IPS DF 19.7 (cell line): ENCODE data around the gene RBM33.
"Not testable (repeated sequence)": the region's sequence is repeated elsewhere in the genome, so short reads cannot be mapped to it uniquely, and the experiment has no call there.

Experiments
- DNase-seq: peaks from one replicate; pipeline ENCODE4 v3.0.0-alpha.2; 2013; ENCODE audit warnings: low read depth, low spot score

Gene RBM33

DNA sequence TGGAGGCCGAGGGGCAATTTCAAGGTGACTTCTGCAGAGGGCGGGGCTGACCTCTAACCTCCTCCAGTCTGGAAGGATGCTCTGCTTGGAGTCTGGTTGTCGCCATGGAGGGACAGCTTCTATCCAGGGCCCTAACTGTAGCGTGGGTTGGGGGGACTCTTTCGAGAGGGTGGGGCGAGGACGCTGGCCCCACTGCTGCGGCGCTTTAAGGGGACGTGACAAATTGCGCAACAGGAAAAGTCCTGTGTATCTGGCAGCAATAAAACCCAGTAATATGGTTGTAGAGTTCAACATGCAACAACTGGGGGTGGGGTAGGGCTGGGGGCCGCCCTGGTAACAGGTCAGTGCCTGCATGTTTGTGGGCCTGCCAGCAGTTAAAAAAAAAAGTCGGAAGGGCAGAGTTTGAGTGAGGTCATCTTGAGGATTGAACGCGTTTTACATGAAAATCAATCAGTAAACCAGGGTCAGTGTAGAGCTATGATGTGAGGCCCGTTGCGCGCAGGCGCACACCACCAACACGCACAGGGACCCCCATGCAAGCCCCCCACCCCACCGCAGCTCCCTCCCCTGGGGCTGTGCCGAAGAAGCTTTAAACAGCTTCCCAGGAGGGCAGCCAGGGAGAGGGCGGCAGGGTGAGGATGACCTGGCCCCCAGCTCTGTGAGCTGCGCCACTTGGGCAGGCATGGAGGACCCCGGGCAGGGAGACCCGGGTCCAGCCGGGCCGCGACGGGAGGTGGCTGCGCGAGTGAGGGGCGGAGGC lies 163.5 kb downstream of the RBM33 start:
- no peak for DNase-seq

DNA sequence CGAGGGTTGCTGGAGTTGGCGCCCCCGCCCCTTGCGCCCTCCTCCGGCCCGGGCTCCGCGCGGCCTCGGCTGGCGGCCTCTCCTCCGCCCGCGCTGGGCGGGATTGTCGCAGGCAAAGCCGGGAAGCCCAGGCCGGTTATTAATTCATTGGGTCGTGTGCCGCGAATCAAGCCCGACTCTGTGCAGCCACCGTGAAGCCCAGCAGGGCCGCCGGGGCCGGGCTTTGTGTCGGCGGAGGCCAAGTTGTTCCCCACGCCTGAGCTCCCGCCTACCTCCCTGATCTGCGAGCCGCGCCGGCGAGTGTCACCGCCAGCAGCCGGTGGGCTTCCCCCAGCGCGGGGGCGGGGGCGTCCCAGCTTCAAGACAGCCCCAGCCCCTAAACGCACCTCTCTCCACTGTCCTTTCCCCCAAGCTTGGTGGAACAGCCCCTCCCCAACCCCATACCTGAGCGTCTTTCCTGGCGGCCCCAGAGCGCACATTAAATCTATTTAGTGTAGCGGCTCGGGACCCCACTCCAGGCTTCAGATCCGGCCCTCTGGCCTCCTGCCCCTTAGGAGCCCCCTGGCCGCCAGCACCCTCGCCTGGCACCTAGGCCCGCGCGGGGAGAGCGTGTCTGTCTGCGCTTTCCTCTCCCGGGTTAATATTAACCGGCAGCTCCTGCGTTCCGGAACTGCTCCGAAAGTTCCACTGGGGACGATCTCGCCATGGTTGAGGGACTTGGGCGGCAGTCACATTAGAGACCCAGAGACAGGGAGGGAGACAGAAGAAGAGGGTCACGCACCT lies 164.3 kb downstream of the RBM33 start:
- no peak for DNase-seq

DNA sequence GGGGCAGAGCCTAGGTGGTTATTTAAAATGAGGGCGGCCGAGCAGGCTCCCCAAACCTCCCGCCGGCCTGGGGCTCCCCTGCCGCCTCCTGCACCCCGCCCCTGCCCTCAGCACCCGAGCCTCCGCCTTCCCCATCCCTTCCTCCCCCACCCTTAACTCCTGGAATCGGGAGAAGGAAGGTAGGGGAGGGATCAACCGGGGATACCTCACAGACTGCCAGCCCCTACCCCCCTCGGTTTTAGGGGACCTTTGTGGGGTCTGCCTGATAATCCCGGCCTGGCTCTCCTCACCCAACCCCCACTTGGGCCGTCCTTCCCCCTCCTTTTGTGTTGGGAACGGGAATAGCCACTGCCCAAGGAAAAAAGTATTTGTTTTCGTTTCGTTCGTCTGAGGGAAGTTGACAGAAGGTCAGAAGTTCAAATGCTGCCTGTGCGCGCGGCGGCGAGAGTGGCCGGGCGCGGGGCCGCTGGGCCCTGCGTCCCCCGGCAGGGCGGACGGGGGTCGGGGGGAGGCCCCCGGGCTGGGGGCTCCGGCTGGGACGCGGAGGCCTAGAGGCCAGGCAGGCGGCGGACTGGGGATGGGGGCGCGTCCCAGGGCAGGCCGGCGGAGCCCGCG lies 165.0 kb downstream of the RBM33 start:
- no peak for DNase-seq

DNA sequence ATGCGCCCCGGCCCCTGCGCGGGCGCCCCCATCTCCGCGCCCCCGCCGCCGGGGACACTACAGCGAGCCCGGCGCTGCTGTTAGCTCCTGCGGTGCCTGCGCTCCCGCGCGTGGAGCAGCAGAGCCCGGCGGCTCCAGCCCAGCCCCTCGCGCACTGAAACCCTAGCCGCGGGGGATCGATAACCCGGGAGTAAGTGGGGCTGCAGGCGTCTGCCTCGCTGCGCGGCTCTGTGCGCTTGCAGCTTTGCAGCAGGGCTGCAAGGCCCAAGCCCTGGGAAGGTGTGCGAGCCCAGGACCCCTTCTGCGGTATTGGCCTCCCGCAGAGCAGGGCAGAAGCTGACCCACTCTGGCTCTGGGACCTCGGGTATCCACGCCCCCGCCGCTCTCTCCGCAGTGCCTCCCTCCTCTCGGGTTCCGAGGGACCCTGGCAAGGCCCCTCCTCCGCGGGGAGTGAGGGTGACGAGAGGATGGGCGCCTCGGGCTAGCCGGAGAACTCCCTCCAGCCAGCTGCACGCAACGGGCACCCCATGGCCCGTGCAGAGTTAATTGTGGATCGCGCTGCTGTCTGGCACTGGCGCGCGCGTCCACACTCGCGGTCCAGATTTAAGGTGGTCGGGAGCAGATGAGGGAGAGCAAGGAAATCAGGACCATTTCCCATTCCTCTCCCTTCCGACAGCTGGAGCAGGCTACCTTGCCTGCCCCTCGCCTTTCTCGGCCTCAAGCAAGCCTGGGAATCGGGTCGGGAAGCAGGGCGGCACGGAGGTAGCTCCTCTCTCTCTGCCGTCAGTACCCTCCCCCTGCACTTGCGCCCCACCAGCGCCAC lies 165.7 kb downstream of the RBM33 start:
- no peak for DNase-seq

DNA sequence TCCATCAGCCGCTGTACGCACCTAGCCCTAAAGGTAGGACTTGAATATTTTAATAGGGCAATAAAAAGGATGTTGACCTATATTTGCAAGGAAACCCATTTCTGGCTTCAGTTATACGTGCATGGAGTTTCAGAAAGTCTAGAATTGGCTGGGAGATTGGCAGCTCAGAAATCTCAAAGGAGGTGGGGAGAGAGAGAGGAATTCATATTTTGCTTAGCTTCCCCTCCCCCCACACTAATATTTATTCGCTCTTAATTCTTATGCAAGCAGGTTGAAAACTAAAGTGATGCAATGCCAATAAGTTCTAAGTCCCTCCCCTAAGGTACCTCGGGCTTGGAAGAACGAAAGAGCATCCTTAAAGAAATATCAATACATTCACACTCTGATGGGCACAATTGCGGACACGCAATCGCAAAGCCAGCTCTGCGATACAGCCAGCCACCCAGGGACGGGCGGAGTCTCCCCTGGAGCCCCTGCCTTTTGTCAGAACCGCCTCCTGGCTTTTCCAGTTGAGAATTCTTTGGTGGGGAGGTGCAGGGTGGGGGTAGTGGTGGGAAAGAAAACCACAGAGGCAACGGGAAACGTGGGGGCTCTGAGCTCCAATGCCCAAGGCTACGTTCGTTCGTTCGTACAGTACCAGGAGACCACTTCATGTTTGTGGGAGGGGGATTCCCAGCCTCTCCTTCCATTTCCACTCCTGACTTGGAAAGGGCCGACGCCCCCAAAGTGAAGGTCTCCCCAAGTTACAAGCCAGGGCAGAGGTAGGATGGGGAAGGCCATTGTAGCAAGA lies 166.5 kb downstream of the RBM33 start:
- no peak for DNase-seq

DNA sequence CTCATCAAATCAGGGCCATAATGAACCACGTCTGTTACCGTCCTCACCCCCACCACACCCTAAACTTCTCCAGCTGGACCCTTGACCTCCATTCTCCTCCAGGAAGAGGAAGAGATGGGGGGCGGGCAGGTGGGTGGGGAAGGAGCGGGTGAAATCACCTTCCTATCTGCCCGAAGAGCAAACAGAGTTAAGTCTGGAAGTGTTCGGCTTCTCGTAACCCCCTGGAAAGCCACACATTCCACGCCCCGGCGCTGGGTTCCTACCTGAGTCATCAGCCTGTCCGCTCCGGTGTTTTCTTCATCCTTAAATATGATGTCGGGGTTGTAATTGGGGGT lies 167.1 kb downstream of the RBM33 start:
- no peak for DNase-seq

DNA sequence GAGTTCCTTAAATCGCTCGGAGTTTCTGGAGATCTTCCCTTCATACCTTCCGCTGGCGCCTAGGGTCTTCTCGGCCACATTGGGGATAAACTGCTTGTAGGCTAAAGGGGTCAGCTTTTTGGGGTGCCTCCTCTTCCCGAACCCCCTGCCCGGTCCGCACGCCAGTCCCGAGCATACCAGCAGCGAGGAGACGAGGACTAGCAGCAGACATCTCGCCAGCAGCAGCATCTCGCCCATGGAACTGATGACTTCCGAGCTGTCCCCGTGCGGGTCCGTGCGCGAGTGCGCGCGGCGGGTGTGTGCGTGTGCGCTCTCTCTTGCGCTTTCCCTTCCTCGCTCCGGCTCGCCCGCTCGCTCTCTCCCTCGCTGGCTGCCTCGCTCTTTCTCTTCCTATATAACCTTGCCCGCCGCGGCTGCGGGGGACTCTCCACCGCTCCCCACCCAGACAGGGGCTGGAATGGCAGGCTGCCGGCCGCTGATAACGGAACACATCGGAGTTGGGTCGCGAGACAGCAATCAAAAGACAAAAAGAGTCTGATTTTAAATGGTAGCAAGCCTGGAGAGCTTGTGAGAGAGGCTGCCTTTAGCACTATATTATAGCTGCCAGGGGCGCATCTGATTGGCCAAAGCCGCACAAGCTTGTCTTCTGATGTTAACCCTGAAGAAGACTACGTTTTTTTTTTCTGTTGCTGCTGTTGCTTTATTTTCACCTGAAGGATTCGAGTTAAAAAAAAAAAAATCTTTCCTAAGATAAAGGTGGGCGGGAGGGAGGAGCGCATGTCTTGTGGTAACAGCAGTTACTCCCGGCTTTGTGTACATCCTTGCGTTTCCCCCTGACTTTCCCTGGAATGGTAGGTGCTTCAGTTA lies 167.7 kb downstream of the RBM33 start, which contains the start of gene SHH:
Gene SHH (minus strand): TSS at position 569 of the 867 bp plus-strand sequence. CDS start 341 bp downstream, at position 228.
- DNase-seq = no peak

DNA sequence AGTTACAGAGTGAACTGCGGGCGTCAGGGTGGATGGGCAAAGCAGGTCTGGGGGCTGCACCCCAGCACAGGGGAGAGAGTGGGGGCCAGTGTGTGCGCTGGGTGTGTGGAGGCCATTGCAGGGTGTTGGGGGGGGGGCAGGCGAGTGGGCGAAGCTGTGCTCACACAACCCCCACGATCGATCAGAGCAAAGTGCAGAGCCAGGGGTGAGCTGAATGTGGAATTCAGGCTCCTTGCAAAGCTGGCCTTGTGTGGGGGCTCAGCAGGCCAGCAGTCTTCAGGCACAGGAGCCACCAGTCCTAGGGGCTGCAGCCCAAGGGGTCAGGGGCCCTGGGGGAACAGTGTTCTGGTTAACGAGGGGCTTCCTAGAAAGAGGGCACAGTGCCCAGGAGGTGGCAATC lies 168.7 kb downstream of the RBM33 start:
- DNase-seq = no peak

DNA sequence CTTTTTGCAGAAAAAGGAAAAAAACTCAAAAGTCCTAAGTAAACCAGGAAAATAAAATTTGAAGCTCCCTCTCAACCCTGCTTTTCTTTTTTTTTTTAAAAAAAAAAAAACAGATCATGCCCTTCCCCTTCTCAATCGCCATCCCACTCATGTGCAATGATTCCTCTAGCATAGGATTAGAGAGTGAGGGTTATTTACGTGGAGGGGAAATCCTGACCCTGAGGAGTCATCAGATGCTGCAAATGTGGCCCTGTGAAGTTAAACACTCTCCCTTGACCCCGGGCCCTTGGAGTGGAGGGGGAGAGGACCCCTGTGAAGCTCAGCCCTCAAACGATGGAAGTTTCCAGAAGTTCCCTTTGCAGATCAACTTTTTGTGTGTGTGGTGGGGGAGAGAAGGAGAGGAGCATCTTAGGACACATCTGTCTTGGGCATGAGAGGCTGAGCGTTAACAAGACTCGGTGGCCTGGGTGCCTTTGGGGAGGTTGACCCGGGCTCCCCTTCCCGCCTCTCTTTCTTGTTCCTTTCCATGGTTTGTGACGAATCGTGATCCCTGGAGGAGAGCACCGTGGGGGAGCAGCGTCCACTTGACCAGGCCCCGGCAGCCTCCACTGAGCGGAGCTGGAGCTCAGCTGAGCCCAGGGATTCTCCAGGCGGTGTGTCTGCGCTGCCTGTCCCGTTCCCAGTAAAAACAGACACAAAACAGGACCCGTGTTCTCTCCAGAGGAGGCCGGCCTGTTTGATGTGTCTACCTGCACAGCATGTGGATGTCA lies 169.3 kb downstream of the RBM33 start:
- no peak for DNase-seq

DNA sequence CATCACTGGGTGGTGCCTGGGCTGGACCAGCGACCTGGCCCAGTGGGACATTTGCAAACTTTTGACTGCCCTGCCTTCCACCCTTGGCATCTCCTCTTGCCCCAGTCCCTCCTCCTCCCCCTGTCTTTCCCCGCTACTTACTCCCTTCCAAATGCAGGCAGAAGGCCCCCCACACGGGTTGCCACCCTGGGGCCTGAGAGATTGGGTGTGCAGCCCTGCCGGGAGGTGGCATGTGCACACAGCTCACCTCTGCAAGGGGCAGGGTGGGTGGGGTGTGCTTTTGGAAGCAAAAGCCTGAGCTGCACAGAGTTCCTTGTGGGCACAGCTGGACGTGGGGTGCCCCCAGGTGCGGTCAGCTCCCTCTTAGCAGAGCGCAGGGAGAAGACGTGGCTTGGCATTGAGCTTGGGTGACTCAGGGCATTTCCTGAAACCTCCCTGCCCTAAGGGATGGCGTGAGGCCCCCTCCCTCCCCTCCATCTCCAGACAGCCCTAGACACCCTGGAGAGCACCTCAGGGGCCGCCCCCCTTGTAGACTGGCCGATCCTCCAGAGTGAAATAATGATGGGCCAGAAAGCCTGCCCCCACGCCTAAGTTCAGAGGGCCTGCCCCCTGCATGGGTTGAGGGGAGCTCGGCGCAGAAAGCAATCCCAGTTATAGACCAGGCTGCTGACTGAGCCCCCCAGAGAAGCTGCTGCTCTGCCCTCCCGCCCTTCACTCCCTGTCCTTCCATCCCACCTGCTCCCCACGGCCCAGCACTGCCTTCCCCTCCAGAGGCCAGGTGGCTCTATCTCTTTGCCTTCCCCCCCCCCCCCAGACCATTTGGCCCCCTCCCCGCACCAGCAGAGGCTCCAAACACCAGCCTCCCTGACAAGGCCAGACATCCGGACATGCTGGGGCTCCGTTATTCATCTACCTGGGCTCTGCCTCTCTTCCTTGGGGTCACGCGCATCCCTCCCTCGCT lies 170.1 kb downstream of the RBM33 start:
- DNase-seq = no peak

DNA sequence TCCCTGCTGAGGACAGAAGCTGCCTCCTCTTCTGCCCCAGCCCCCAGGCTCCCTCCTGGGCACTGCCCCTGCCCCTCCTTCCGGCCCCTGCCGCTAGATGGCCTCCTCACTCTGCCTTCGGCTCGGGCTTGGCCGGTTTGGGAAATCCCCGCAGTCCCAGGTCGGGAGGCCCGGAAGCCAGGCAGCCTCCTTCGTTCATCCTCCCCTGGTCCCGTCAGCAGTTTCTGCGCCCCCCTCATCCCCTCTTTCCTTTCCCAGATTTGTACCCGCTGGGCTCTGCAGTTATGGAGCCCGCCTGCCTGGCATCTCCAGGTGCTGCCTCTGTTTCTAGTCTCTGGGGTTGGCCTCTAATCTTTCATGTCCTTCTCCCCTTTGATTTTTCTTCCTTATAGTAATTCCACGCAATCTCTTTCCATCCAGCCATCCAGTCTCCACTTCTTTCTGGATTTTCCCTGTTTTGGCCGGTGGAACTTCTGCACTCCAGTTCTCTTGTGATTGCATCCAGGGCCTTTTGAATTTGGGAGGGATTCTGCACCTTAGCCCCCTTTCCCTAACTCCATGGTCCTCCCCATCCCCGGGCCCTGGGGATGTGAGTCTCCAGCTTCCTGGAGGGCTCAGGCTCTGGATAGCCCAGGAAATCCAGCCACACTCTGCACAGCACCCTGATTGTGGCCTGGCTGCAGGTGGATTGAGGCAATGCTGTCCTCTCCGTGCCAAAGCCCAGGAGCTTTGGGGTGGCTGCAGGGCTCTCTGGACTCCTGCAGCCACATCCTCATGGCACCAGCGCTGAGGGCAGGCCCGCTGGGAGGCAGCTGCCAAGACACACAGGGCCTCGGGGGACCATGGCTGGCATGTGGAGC lies 171.1 kb downstream of the RBM33 start:
- DNase-seq = no peak

DNA sequence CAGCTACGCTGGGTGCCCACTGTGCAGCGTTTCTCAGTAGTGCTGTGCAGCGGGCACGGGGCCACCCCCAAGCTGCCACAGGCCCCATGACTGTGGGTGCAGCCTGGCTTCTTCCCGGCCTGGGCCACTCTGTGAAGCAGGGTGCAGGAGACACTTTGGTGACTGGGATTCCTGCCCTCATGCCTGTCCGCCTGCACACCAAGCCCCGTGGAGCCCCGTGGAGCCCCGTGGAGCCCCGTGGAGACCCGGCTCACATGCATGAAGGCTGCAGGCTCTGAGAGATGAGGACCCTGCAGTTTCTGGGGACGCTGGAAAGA lies 171.7 kb downstream of the RBM33 start:
- DNase-seq = no peak

DNA sequence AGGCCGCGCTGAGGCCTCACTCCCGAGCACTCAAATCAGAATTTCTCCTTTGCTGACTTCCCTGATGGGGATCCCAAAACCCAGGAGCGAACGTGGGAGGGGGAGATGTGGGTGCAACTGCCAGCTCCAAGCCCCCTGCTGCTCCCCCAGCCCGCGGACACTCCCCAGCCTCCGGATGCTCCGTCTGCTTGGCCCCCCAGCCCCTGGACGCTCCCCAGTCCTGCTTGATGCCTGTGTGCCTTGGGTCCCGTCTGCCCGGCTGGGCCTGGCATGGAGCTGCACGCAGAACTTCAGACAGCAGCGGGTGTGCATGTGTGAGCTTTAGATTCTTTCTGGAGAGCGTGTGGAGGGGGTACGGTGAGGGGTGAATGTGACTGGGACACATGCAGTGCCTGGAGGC lies 172.5 kb downstream of the RBM33 start:
- no peak for DNase-seq

DNA sequence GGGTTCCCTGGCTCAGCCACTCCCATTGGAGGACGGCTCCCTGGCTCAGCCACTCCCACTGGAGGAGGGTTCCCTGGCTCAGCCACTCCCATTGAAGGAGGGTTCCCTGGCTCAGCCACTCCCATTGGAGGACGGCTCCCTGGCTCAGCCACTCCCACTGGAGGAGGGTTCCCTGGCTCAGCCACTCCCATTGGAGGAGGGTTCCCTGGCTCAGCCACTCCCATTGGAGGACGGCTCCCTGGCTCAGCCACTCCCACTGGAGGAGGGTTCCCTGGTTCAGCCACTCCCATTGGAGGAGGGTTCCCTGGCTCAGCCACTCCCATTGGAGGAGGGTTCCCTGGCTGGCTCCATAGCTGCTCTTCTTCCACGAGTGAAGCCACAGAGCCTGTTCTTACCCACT lies 173.1 kb downstream of the RBM33 start:
- not testable (repeated sequence) for DNase-seq

DNA sequence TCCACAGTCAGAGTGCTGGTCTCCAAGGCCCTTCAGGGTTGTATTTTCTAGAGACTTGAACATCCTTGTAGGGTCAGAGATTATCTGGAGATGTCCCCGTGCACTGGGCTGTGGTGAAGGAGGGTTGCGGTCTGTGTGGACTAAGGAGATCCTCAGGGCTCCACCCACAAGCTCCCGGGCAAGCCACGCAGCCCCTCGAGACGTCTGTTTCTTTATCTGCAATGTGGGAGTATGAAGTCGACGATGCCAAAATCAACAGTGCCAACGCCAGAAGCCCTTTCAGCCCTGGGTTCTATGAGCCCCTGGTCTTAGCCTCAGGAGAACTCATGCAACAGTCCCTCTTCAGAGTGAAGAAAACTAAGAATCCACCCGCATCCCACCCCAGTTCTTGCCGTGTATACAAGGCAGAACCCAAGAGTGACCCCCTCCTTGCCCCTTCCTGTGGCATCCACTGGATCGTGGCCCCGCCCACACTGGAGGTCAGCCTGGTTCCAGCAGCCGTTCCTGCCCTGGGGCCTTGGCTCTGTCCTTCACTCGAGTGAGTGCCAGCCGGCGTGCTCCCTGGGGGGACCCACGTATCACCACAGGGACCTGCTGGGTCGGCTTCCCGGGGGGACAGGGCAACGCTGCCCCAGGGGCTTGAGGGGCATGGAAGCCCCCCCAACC lies 173.8 kb downstream of the RBM33 start:
- DNase-seq = no peak

DNA sequence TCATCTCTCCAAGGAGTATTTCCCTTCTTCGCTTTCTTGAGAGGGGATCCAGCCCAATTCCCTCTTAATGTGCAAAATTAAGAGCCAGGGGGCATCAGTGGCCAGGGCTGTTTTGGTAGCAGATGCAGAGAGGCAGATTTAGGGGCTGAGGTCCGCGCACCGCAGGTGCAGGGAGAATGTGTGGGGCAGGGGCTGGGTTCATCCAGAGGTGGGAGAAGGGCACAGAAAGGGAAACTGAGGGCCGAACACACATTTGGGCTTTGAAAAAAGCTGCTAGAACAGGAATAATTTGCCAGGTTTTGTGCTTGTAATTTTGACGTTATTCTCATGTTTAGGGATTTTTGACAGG lies 174.3 kb downstream of the RBM33 start:
- no peak for DNase-seq

DNA sequence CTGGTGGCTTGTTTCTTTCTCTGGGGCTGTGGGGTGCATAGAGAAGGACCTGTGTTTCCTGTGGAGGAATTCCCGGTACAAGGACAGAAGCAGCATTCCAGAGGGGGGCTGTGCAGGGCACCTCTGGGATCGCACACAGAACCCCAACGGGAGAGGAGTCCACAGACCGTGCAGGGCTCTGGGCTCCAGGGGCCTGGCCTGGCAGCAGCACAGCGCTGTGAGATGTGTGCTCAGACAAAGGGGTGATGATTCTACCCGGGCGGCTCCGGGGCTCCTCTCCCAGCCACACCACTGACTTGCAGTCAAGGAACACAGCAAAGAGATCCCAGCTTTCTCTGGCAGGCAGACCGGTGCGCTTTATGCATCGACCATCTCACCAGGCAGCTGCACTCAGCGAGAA lies 174.7 kb downstream of the RBM33 start:
- DNase-seq = no peak
